NCI-H187 treated with DMSO at 0.1 percent for 48 hours (cell line): Measurements from ENCODE around the gene METTL4.

Experiments used
- DNase-seq: peaks from one replicate; lab custom pipeline; 2025; lab: John Stamatoyannopoulos, UW

METTL4 gene

DNA sequence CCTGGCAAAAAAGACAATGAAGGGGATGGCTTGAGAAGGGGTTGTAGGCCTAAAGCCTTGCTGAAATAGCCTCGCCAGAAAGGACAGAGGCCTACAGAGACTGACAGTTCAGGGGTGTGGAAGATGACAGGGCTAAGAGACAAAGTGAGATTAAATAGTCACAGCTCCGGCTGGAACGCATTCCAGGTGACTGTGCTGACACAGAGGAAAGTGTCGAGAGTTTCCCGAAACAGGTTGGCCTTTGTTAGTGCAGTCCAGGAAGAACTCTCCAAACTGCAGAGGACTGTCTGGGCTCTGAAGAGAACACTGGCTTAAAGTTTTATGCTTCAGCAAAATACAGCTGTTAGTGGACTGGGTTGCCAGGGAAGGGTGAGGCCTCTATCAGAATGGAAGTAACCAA is 52.8 kb downstream of the METTL4 start:
- no peak for DNase-seq

- no peak for DNase-seq
These were observed 55.2 kb downstream of the METTL4 start for GRCh38 chr18:2515908-2516625.

DNA sequence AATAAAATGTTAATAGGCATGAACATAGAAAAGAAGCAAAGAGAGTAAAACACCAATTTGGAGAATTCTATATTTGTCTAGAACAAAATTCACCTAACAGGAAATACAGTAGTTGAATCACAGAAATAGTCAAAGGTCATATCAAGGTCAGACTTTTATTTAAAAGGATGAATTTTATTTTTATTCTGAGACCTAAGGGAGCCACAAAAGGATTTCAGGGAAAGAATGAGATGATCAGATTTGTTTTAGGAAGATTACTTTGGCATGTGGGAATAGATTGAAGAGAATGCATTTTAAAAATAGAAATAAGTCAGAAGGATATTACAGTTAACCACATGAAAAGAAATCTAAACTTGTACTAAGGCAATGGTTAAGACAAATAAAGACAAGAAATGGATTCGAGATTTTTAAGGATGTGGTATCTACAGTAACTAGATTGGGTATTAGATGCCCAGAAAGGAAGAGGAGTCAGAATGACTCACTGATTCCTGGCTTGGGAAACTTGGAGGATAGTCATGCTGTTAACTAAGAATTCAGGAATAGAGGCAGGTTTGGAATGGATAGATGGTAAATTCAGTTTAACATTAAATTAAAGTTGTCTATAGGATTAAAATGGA is 56.0 kb downstream of the METTL4 start:
- DNase-seq, result no peak

GRCh38 chr18:2513616-2514015 is 57.7 kb downstream of the METTL4 start:
- peak; percentile 78 for DNase-seq

DNA sequence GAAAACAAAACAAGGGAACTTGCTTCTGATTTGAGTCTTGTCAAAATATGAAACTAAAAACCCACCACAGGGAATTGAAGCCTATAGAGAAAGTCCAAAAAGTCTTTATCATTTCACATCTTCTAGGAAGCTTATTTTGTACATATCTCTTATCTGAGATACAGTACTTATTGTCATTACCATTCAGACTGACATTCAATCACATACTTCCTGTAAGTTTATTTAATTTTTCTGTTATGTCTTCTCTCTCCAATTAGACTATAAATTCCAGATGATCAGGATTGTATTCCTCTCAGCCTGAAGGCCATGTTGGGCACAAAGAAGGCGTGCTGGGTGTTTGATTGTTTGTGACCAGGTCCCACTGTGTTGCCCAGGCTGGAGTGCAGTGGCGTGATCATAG is 59.2 kb downstream of the METTL4 start:
- no peak for DNase-seq

DNA sequence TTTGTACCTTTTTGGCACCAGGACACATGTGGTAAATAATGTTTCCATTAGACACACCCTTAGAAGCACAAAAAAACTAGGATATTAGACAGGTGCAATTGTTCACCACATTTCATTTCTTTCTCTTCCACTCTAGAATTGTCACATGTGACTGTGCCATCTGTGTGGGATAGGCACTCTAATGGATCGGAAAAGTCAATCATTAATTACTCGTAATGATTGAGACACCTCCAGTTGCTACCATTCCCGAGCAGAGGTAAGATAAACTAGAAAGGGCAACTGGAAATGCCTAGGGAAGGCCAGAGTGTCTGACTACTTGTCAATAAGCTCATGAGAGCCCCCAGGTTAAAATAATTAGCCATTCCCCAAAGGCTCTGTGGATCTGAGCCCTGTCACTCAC is 59.9 kb downstream of the METTL4 start:
- no peak for DNase-seq

DNA sequence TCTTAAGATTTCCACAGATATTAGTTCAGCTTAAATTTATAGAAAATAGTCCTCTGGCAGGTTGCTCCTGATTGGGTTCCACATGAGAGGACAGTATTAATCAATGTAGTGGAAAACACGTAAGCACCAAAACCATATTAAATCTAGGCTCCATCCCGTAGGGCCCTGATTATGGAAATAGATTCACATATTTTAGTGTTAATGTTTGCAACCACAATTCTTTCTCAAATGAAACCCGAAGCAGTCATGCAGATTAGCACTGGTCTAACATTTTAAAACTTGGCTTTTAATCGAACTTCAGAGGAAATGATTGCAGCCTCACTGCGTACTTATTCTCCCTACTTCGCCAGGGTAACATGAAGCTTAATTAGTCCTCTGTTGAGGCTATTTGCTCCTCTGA is 60.9 kb downstream of the METTL4 start:
- DNase-seq, result no peak

DNA sequence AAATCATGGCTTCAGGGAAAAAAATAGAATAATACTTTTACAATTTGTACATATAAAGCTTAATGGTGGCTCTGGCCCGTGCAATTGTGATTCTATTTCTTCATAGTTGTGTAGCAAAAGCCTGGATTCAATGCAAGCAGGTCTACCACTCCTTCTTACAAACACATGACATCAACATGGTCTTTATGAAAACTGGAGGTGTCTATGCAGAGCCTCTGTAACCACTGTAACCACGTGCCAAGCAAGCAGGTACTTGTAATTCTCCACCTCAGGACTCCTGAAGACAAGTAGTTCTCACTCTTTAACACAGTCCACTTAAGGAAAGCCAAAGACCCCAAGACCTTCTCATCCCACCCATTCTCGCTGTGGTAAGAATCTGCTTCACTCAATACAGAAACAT is 62.6 kb downstream of the METTL4 start:
- no peak for DNase-seq

- no peak for DNase-seq
These were observed 63.1 kb downstream of the METTL4 start for GRCh38 chr18:2508155-2508554.

DNA sequence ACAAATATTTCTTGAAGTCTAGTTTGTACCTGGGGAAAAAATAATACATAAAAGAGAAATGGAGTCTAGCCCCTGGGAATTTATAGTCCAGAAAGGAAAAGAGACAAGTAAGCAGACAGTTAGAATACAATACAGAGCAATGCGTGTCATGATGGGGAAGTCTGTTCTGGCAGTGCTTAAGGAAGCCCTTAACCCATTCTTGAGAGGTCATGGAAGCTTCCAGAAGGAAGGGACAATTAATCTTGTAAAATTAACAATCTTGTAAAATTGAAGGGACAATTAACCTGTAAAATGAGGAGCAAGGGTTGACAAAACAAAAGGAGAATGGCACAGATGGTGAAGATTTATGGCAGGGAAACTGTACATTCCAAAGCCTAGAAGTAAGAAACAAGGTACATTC is 66.7 kb downstream of the METTL4 start:
- no peak for DNase-seq

GRCh38 chr18:2502880-2503279 is 68.4 kb downstream of the METTL4 start:
- DNase-seq, result no peak

GRCh38 chr18:2502394-2502793 is 68.9 kb downstream of the METTL4 start:
- DNase-seq, result no peak

GRCh38 chr18:2497797-2498196 is 73.5 kb downstream of the METTL4 start:
- DNase-seq, result no peak

DNA sequence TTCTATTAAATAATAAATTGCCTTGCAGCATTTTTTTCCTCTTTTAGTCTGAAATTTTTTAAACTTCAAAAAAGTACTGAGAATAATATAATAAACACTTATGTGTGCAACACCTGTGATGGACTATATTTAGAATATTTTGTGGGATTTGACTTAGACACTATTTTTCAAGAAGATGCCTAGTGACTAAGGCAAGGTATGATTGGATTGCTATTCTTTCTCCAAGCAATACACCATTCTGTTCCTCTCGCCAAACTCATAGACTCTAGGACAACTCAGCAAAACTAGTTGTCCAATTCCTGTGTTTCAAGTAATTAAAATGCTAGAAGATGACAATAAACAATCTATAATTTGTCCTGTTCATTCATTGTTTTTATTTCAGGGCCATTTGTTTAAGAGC is 75.9 kb downstream of the METTL4 start:
- no peak for DNase-seq

DNA sequence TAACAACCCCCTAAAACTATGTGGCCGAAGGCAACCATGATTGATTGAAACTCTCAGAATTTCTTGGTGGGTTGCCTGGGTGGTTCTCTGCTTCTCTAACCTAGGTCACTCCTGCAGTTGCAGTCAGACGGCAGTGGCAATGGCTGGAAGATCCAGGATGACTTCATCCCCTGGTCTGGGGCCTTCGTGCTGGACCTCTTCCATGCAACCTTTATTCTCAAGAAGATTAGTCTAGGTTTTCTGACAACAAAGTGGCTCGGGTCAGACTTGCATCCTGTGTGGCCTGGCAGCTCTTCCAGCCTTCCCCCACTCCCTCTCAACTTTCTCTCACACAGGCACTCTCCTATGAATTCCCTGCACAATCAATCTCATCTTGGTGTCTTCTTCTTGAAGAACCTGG is 76.4 kb downstream of the METTL4 start:
- no peak for DNase-seq
